PC-9 (cell line): Measurements from ENCODE around the gene NR6A1. TPM values are rescaled to one million over a fixed set of nuclear protein-coding genes. Genes with fewer than 3 reads are reported as not detected.

Source experiments
- BruUV-seq: library from RNA; stranded (reverse); fragments of 400-500 nt; replicated peaks from 2 replicates; lab custom pipeline; 2021; lab: Mats Ljungman, UMichigan
- CTCF ChIA-PET: fragments of 300-600 bp; sonication (Branson Sonifier 250); formaldehyde crosslinking; loops from one replicate; lab custom pipeline; 2022; ENCODE audit warnings: antibody characterized with exemption; lab: Charles Lee
- POLR2A ChIA-PET: fragments of 300-600 bp; sonication (Branson Sonifier 250); formaldehyde crosslinking; loops from one replicate; lab custom pipeline; 2022; ENCODE audit warnings: antibody characterized with exemption; ENCODE audit not compliant: unreplicated experiment; lab: Charles Lee
- DNase-seq, 2 experiments: peaks; one replicate each; pipeline versions ENCODE4 v3.0.0 to v3.0.0-alpha.2; 2015 to 2022; ENCODE audit warnings: mixed read lengths in 1 of 2
- H2AFZ ChIP-seq: fragments of 200-600 bp; sonication (generic); 2 replicates; pipeline ENCODE4 v1.8.1; 2017; ENCODE audit warnings: antibody characterized with exemption
- H3F3A ChIP-seq: fragments of 200-600 bp; sonication (generic); 2 replicates; pipeline ENCODE4 v1.8.1; 2017; ENCODE audit warnings: antibody characterized with exemption, mild to moderate bottlenecking, low read depth; ENCODE audit not compliant: insufficient read depth
- H3K27ac ChIP-seq: fragments of 200-600 bp; sonication (generic); 2 replicates; pipeline ENCODE4 v1.6.1; 2016; ENCODE audit warnings: mixed run types
- H3K27me3 ChIP-seq: fragments of 200-600 bp; sonication (generic); 2 replicates; pipeline ENCODE4 v1.6.1; 2016; ENCODE audit warnings: low read depth, mixed run types; ENCODE audit not compliant: insufficient read depth
- H3K36me3 ChIP-seq: fragments of 200-600 bp; sonication (generic); 2 replicates; pipeline ENCODE4 v1.6.1; 2016; ENCODE audit warnings: low read depth, mixed run types
- H3K4me1 ChIP-seq: fragments of 200-600 bp; sonication (generic); replicated peaks from 2 replicates; pipeline ENCODE4 v1.6.1; 2016; ENCODE audit warnings: mixed run types; ENCODE audit not compliant: insufficient read depth
- H3K4me2 ChIP-seq: fragments of 200-600 bp; sonication (generic); 2 replicates; pipeline ENCODE4 v1.6.1; 2017; ENCODE audit warnings: mixed run types
- H3K4me3 ChIP-seq: fragments of 200-600 bp; sonication (generic); 2 replicates; pipeline ENCODE4 v1.6.1; 2016; ENCODE audit warnings: mixed run types
- H3K79me2 ChIP-seq: fragments of 200-600 bp; sonication (generic); 2 replicates; pipeline ENCODE4 v1.6.1; 2017; ENCODE audit warnings: low read depth, mixed run types
- H3K9me2 ChIP-seq: fragments of 200-600 bp; sonication (generic); 2 replicates; pipeline ENCODE4 v1.8.1; 2017; ENCODE audit warnings: mild to moderate bottlenecking; ENCODE audit not compliant: insufficient read depth
- H3K9me3 ChIP-seq: fragments of 200-600 bp; sonication (generic); 2 replicates; pipeline ENCODE4 v1.8.1; 2016; ENCODE audit warnings: low read depth; ENCODE audit not compliant: insufficient read depth
- H4K20me1 ChIP-seq: fragments of 200-600 bp; sonication (generic); 2 replicates; pipeline ENCODE4 v1.8.1; 2017; ENCODE audit not compliant: insufficient read depth
- CTCF ChIP-seq: fragments of 200-600 bp; sonication (generic); conservative IDR thresholded peaks from 2 replicates; pipeline ENCODE4 v1.6.1; 2017; ENCODE audit warnings: mixed run types, antibody characterized with exemption, mild to moderate bottlenecking, moderate library complexity
- EZH2 ChIP-seq: fragments of 200-600 bp; sonication (generic); IDR thresholded peaks from 2 replicates; pipeline ENCODE4 v1.8.0; 2017; ENCODE audit warnings: antibody characterized with exemption, low read depth
- intact Hi-C: fragments of 100-400 bp; cut with micrococcal nuclease; formaldehyde crosslinking; loops from one replicate; pipeline ENCODE4 v1.10.0; 2022; ENCODE audit not compliant: unreplicated experiment
- total RNA-seq: library from RNA; stranded (reverse); gene quantifications from 2 replicates; pipeline ENCODE4 v1.2.3, GENCODE V29; 2021

Gene NR6A1
- total RNA-seq, 1 experiment from 2014 or later: 13.0 TPM

- DNase-seq: no peak
- Histone ChIP-seq H3K9me3 (no peaks in the 10 kb centered on the region), H3K9me2 (no peaks in the 10 kb centered on the region), H3K79me2 (no peaks in the 10 kb centered on the region), H3F3A (peaks cover 19% of the 10 kb centered on the region; the same call in 1 of the 2 replicates), H3K4me2 (no peak overlapping the region), H3K36me3 (peaks cover 6% of the 10 kb centered on the region; the same call in 1 of the 2 replicates), H4K20me1 (peaks cover 8% of the 10 kb centered on the region; the same call in 1 of the 2 replicates), H3K27ac (no peak overlapping the region), H3K27me3 (no peaks in the 10 kb centered on the region), H2AFZ (no peak overlapping the region), H3K4me3 (no peak overlapping the region), H3K4me1 (peaks cover 23% of the 10 kb centered on the region)
- intact Hi-C loops: loop anchor here (5.0 kb wide), 1 partner anchor 107 kb away; no protein-coding TSS in a partner anchor
- POLR2A ChIA-PET: no interaction called here
- TF ChIP-seq CTCF (no peak), EZH2 (no peak)
- BruUV-seq: no TSS peak
- CTCF ChIA-PET: interaction anchor here (3.3 kb wide), 1 partner anchor 67 kb away, joined by 34 read pairs; no protein-coding TSS in a partner anchor
These were observed 221.0 kb downstream of the NR6A1 start for GRCh38 chr9:124550072-124550471.

GRCh38 chr9:124549016-124549415 lies 222.1 kb downstream of the NR6A1 start:
- no peak overlapping the region for H3K4me2 ChIP-seq
- TF ChIP-seq EZH2 (no peak), CTCF (no peak)
- peaks cover 6% of the 10 kb centered on the region; the same call in 1 of the 2 replicates for H3K36me3 ChIP-seq
- no peak overlapping the region for H3K27ac ChIP-seq
- ChIA-PET POLR2A (interaction anchor here (0.6 kb wide), 1 partner anchor 304 kb away, joined by 11 read pairs; the partner anchor contains the start of gene WDR38), CTCF (no interaction called here)
- H4K20me1 ChIP-seq: peaks cover 8% of the 10 kb centered on the region; the same call in 1 of the 2 replicates
- H3K27me3 ChIP-seq: no peaks in the 10 kb centered on the region
- BruUV-seq: no TSS peak
- no peak overlapping the region for H3K4me3 ChIP-seq
- no peaks in the 10 kb centered on the region for H3K9me2 ChIP-seq
- H3K79me2 ChIP-seq: no peaks in the 10 kb centered on the region
- H3K9me3 ChIP-seq: no peaks in the 10 kb centered on the region
- DNase-seq: no peak
- H2AFZ ChIP-seq: no peak overlapping the region
- peaks cover 23% of the 10 kb centered on the region for H3K4me1 ChIP-seq
- intact Hi-C loops: no loop called here
- H3F3A ChIP-seq: peaks cover 19% of the 10 kb centered on the region; the same call in 1 of the 2 replicates

GRCh38 chr9:124544535-124544934 lies 226.6 kb downstream of the NR6A1 start:
- CTCF ChIA-PET: interaction anchor here (0.6 to 1.2 kb wide), 4 partner anchors 8 to 308 kb away, joined by 3 to 5 read pairs (median 3); no protein-coding TSS in a partner anchor

More at GRCh38 chr9:124544535-124544934, 226.6 kb downstream of the NR6A1 start:
- Histone ChIP-seq H2AFZ (no peak overlapping the region), H3K27ac (no peak overlapping the region), H3K4me3 (no peak overlapping the region), H3K9me2 (no peaks in the 10 kb centered on the region), H3K4me2 (no peak overlapping the region), H3K27me3 (no peaks in the 10 kb centered on the region), H3K36me3 (no peaks in the 10 kb centered on the region; the same call in 1 of the 2 replicates), H3K79me2 (no peaks in the 10 kb centered on the region), H3K9me3 (no peaks in the 10 kb centered on the region), H3K4me1 (no peaks in the 10 kb centered on the region), H4K20me1 (no peaks in the 10 kb centered on the region), H3F3A (no peaks in the 10 kb centered on the region)
- no TSS peak for BruUV-seq
- intact Hi-C loops: no loop called here
- POLR2A ChIA-PET: interaction anchor here (0.7 kb wide), 1 partner anchor 125 kb away, joined by 3 read pairs; no protein-coding TSS in a partner anchor
- DNase-seq: no peak
- TF ChIP-seq EZH2: no peak
- no peak for TF ChIP-seq CTCF
